NOMO-1 treated with DMSO at 0.1 percent for 48 hours (cell line): ENCODE results near the gene PBX3.

Experiments
- DNase-seq: peaks from one replicate; lab custom pipeline; 2025; ENCODE audit not compliant: unreplicated experiment; lab: John Stamatoyannopoulos, UW

Gene PBX3

DNA sequence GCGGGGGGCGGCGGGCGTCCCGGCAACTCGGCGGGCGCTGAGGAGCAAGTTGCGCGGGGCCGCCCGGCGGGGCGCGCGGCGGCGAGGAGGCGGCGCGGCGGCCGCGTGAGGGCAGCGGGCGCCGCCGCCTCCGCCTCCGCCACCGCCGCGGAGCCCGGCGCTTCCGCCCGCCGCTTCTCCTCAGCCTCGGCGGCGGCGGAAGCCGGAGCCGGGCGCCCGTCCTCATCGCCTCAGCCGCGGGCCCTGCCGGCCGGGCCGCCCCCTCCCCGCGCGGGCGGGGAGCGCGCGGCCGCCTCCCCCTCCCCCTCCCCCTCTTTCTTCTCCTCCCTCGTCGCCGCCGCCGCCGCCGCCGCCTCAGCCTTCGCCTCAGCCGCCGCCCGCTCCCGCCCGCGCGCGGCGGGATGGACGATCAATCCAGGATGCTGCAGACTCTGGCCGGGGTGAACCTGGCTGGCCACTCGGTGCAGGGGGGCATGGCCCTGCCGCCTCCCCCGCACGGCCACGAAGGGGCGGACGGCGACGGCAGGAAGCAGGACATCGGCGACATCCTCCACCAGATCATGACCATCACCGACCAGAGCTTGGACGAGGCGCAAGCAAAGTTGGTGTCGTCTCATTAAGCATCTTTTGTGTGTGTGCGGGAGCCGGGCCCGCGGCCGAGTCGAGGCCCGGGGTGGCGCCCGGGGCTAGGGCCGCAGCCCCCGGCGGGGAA, at the start of gene PBX3:
PBX3 (plus strand) TSS at position 321 of the 712 bp plus-strand sequence.
- DNase-seq, result no peak

DNA sequence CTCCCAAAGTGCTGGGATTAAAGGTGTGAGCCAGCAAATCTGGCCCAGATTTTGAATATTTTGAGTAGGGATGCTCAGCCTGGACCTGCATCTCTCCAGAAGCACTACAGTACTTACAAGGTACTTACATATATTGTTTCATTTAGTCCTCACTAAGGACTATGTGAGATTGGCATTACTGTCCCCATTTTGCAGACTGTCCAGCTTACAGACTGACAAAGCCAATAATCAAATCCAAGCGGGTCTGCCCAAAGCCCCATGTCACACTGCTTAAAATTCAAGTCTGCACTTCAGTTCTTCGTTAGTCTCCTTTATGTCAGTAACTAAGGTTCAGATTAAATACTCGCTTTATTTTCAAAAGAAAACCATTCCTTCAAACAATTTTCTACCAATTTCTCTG, 47.3 kb upstream of the PBX3 start:
- no peak for DNase-seq

DNA sequence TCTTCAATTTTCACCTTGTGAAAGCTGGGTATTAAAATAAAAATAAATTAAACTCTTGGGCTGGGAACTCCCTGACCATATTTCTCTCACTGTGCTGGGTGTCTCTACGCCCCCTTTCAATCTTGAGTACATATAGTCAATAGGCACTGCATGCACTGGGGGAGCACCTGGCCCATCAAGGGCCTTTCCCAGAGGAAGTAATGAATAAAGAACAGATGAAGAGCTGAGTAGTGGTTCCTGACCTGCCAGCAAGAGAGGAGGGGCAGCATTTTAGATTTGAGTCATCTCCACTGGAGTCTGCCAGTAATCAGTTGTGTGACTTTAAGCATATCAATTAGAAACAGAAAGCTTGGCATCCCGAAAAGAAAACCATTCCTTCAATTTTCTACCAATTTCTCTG, 46.4 kb upstream of the PBX3 start:
- no peak for DNase-seq

DNA sequence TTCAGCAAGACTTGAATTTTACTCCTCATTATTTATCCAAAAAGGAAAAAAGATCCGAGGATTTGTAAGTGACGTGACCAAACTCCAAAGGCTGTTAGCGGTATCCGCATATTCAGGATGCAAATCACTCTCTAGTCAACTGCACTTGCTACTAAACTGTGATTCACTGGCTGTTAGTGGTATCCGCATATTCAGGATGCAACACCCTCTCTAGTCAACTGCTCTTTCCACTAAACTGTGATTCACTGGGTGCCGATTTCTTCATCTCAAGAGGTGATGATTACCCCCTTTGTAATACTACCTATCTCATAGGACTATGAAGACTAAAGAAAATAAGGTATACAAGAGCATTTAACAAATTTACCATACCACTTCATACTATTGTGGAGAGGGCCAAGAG, 45.8 kb upstream of the PBX3 start:
- DNase-seq, result no peak

DNA sequence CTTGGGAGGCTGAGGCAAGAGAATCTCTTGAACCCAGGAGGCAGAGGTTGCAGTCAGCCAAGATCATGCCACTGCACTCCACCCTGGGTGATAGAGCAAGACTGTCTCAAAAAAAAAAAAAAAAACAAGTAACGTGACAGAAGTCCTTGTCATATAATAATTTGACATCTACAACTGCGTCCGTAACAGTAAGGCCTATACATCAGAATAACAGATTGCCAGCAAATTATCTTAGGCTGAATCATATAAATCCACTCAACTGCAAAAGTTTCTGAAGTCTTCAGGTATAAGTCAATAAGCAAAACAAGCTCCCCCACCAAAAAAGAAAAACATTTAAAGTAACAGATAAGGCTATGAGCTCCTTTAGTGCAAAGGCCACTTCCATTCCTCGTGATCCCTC, 43.5 kb upstream of the PBX3 start:
- no peak for DNase-seq

DNA sequence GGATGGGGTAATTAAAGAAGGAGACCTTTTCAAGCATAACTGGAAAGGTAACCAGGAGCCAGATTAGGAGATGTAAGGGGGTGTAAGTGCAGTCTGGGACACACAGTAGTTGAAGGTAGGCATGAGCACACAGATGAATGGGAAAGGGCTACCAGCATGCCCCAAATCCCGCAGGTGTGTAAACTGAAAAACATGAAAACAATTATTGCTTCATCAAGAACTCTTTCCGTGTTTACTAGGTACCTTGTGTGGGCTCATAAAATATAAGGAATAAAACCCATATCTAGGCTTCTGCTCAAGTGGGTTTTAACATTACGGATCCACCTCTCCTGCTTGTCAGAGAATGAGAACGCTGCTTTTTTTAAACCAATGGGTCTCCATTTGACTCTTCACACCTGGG, 41.3 kb upstream of the PBX3 start:
- DNase-seq, result no peak

DNA sequence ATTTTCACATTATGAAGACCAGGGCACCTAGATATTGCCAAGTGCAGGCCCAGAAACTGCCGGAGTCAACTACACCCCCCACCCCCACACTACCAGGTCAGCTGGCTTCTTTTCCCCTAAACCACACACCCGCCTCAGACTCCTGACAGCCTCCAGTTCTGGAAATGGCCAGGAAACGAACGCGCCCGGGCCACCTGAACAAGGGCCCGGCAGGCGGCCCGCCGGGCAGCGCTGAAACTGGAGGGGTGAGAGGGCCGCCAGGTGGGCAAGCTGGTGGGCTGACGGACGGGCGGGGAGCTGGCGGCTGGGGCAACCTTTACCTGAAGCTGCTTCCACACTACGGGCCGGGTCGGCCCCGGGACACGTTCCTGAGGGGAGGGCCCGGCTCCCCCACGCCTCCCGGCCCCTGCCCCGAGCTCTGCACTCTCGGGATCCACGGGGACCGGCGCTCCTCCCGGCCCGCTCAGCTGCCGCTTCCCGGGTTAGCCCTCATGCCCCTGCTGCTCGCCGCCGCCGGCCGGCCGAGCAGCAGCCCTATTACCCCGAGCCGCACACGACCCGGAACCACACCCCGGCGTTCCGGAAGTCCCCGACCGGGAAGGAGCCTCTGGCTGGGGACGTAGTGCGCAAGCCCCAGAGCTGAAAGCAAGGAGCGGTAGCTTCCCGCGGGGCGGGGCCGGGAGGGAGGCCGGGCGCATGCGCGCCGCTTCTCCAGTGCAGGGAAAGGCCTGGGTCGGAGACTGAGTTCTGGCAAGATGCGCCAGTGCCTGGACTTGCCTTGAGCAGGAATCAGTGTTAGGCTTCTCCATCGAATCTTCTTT, 40.3 kb upstream of the PBX3 start, which contains the start of gene MAPKAP1:
MAPKAP1 (minus strand) TSS at position 558 of the 821 bp plus-strand sequence. CDS start 34,634 bp downstream, outside the sequence.
- peak; percentile 92 for DNase-seq

DNA sequence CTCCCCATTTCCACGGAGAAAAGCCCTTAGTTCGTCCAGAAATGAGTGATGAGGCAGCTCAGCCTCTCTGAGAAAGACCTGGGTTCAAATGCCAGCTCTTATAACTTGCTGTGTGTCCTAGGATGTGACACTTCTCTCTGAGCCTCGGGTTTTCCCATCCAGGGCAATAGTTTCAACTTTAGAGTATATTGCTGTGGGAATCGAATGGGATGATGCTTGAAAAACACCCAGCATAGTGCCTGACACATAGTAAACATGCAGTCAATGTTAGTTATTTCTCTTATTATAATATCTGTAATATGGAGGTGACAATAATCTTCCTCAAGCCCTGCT, 39.7 kb upstream of the PBX3 start:
- DNase-seq, result no peak

DNA sequence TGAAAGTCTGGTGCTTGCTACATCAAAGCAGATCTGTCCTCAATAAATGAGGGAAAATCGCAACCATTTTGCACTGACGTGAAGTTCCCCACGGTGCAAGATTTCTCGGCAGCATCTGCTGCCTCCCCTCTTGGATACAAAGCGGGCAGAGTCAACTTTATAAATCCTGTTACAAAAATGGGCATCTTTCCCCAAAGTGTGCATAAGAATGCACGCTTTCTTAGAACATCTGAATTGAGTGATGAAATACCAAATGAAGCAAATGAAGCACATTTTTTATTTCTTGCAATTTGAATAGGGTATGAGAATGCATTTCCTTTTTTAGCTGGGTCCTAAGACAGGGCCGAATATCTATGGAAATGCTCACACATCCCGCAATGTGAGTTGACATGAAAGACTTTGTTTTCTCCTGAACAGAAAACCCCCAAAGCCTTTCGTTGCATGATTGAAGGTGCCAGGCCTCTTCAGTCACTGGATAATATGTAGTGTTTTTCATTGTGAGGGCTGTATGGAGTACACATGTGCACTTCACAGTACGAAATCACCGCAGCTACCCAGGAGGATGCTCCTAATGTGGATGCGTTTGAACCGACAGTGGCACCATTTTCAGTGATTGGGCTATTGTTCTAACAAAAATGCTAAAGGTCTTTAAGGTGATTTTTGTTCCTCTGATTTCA, 20.6 kb upstream of the PBX3 start:
- no peak for DNase-seq

DNA sequence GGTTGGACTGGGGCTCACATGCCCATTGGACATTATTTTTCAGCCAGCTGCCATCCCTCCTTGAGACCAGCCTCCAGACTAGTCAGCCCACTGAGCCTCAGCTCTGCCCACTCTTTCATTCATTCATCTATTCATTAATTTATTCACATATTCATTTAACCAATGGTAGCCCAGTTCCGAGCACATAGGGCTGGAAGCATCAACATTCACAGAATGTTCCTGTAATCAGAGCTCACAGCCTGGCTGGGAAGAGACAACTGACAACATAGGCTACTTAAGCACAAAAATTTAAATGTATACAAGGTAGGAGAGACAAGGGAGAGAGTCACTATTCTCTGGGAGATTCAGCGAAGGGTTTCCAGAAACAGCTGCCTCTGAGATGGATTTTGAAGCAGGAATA, 17.0 kb upstream of the PBX3 start:
- DNase-seq, result no peak

DNA sequence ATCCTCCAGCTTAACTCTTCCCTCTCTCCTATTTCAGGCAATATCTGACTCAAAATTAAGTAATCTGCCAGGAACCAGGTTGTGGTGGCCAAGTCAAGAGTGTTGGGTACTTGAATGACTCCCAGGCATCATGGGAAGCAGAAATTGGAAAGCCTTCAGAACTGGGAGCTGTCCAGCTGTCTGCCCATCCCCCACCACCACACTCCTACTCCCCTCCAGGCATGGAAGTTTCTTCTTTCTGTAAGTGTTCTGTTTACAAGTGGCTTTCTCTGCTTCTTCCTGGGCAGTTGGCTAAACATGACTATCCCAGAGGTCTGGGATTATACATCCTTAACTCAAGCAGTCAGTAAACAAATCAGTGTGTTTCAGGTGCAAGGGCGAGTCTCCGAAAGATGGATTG, 14.6 kb upstream of the PBX3 start:
- no peak for DNase-seq

DNA sequence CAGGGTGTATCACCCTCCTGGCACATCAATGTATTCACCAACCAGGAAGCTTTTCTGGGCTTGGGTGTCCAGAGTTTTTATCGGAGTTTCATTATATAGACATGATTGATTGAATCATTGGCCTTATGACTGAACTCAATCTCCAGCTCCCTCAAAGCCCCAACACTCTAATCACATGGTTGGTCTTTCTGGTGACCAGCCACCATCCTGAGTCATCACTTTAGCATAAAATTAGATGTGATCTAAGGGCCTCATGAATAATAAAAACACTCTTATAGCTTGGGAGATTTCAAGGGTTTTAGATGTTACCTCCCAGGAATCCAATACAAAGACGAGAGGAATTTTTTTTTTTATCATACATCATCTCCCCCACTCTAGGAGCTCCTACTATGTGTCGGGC, 7.7 kb upstream of the PBX3 start:
- DNase-seq, result no peak

DNA sequence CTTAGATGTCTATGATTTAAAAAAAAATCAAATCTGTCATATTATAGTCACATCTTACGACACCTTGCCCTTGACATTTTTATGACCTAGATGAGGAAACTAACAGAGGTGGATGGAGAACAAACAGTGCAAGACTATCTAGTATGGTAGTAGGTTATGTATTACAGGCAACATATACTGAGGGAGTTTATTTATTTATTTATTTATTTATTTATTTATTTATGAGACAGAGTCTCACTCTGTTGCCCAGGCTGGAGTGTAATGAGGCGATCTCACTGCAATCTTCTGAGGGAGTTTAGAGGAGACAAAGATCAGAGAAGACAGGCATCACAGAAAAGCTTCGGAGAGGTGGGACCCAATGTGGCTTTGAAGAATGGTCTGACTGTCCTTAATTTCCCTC, 4.5 kb upstream of the PBX3 start:
- DNase-seq, result no peak

DNA sequence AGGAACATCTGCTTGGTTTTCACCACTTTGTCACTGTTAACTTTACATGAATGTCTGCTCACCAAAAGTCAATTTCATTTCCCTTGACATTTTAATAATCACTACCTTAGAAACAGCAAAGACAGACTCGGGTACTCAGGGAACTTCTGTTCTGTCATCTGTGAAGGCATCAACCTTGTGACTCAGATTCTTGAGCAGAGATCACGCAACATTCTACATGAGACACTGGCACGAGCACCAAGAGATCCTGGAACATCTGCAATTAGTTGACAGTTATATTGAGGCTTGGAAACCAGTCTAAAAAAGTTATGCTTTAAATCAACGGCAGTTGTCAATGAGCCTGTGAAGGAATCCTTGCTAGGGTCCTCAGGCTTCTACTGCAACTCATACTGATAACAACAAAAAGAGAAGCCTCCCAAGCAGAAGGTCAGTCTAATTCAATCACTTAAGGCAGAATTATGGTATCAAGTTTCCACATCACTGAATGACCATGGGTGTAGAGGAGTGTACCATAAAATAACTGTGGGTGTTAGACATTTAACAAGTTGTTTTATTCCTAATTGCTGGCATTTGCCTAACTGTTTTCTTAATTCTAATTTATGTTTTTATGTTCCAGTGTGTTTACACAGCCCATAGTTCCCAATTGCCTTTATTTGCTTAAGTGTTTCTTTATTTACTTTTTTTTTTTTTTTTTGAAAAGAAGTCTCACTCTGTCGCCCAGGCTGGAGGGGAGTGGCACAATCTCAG, 3.3 kb upstream of the PBX3 start:
- no peak for DNase-seq

DNA sequence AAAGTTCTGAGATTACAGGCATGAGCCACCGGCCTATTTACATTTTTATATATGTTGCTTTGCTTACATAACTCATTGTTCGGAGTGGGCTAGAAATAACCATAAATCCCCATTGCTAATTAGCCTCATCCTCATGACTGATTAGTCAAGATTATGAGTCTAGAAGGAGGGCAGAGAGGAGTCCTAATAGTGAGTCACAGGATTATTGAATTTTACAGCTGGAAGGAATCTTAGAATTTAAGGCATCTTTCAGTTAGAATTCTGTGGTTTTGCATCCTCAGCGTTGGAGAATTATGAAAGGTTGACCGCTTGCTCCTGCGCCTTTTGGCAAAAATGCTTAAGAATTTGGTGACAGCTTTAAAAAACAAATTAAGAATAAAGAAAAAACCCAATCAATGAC, 2.6 kb upstream of the PBX3 start:
- no peak for DNase-seq

DNA sequence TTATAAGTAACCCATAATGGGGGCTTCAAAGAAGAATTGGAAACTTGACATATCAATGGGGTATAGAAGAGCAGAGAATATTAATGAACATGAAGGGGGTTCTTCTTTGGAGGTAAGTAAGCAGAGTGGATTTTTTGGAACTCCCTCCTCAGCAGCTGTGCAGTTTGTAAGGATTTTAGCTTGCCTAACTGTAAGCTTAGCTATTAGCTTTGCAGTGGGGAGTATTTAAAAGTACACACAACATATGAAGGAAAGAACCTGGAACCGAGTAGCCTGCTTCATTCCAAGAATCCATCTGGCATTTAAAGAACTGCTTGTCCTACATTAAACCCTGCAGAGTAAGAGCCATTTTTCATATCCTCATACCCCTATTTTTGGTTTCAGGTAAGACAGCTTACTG, 2.2 kb upstream of the PBX3 start:
- no peak for DNase-seq

DNA sequence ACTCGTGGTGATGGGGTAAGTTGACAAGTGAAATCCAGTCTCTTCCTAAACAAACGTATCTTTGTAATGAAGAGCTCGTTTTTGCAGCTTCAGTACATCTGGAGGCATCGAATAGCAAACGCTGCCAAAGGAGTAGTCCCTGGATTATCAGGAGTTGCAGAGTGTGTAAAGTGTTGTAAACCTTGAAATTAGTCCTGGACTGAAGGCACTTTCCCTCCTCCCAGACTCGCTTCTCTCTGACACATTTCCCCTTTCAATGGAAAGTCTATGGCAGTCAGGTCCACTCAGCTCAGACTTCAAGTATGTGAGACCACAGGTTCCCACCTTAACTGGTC, 1.5 kb upstream of the PBX3 start:
- no peak for DNase-seq

DNA sequence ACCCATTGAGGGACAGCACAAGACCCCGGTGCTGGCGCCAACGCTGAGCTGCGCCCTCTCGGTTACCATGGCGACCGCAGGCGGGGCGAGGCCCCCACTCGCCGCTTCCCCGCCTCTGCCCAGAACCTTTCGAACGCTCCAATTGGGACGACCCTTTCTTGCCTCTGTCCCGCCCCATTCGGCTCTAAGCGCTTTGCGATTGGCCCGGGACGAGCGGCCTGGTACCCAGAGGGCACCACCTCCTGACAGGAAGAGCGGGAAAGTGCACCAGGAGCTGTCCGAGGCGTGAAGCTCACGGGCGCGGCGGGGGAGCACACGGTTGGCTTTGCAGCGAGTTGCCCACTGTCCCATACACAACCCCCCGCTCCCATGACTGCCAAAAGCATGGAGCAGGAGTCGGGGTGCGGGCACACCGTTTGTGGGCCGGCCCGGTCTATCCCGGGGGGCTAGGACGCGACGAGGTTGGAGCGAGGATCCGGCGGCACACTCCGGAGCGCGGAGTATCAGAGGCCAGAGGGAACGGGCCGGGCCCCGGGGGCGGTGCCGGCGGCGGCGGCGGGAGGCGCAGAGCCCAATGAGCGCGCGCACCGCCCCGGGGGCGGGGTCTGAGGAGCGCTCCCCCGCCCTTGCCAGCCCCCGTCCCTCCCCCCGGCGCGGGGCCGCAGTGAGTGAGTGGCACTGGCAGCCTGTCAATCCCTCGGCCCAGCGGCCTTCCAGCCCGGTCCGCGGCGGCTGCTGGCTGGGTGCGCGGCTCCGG, 978 bp upstream of the PBX3 start:
- DNase-seq, result peak; percentile 98

DNA sequence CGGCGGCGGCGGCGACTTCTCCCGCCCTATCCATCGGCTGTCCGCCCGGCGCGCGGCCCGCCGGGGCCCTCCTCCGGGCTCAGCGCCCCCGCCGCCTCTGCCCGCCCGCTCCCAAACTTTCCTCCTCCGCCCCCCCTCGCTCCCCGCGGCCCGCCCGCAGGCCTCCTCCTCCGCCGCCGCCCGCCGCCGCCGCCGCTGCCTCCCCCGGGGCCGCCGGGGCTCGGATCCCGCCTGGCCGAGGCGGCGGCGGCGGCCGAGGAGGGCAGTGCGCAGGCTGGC, 460 bp upstream of the PBX3 start:
- DNase-seq, result no peak

DNA sequence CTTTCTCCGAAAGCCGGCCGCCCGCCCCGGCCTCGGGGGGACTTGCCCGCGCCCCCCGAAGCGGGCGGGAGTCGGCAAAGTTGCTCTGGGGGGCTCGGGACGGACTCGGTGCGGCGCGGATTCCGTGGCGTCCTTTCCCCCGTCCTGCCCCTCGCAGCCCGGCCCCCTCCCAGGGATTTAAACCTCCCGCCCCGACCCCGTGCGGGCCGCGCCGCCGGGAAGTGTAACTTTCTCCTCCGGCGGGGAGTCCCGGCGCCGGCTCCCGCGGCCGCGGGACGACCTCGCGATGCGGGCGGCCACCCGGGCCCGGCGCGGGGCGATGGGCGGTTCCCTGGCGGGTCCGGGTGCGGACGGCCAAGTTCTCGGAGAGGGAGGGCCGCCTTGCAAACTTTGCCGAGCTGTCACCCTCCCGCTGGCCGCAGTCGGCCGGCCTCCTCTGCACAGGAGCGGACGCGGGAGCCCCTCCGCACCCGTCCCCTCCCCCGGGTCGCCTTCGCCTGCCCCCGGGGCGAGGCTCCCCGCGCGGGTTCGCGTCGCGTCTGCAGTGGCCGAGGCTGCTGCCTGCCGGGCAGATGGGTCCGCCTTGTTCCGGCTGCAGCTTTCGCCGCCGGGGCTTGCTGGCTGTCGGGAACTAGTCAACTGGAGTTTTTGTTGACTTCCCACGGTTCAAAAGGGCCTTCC, 732 bp downstream of the PBX3 start:
- no peak for DNase-seq
